Heart left ventricle (tissue), 16 donors: ENCODE data around the gene LRRTM4. TPM values are rescaled to one million over a fixed set of nuclear protein-coding genes. Genes with fewer than 3 reads are reported as not detected.

Experiments used
- ATAC-seq, 4 donors: fragments of 200-7000 bp; cut with Tn5 transposase; one replicate each; pipeline ENCODE4 v1.9.1; 2020 to 2022; ENCODE audit warnings: moderate library complexity in 4 of 4, mild to moderate bottlenecking in 3 of 4, moderate number of reproducible peaks in 1 of 4
- DNase-seq, 5 donors: peaks; one replicate each; pipeline ENCODE4 v3.0.0-alpha.2; 2020
- H3K27ac ChIP-seq, 12 donors: fragments of 200-600 bp; sonication (generic) in 4 of 12; one replicate each; pipeline versions ENCODE4 v1.5.0 to v1.8.0; 2016 to 2022; ENCODE audit warnings: mild to moderate bottlenecking in 2 of 12
- H3K27me3 ChIP-seq, 9 donors: fragments of 200-600 bp; sonication (generic) in 2 of 9; one replicate each; pipeline versions ENCODE4 v1.5.1 to v1.8.0; 2016 to 2022; ENCODE audit warnings: mild to moderate bottlenecking in 3 of 9
- H3K36me3 ChIP-seq, 9 donors: fragments of 200-600 bp; sonication (generic) in 2 of 9; one replicate each; pipeline versions ENCODE4 v1.5.0 to v1.8.0; 2018 to 2022; ENCODE audit warnings: mild to moderate bottlenecking in 2 of 9
- H3K4me1 ChIP-seq, 12 donors: fragments of 200-600 bp; sonication (generic) in 4 of 12; one replicate each; pipeline versions ENCODE4 v1.5.0 to v1.8.0; 2016 to 2022; ENCODE audit warnings: mild to moderate bottlenecking in 3 of 12
- H3K4me3 ChIP-seq, 12 donors: fragments of 200-600 bp; sonication (generic) in 4 of 12; one replicate each; pipeline versions ENCODE4 v1.5.0 to v1.8.0; 2017 to 2022; ENCODE audit warnings: mild to moderate bottlenecking in 9 of 12, moderate library complexity in 4 of 12
- H3K9me3 ChIP-seq, 12 donors: fragments of 200-600 bp; sonication (generic) in 4 of 12; one replicate each; pipeline versions ENCODE4 v1.5.0 to v1.8.0; 2016 to 2022; ENCODE audit warnings: mild to moderate bottlenecking in 1 of 12
- POLR2A ChIP-seq, 2 donors: fragments of 450-650 bp; IDR thresholded peaks; one replicate each; pipeline ENCODE4 v1.6.1; 2017; ENCODE audit warnings: antibody characterized with exemption in 2 of 2, mild to moderate bottlenecking in 2 of 2, moderate library complexity in 2 of 2
- WGBS, 4 donors: extraction: QIAGEN DNeasy Blood & Tissue Kit in 2 of 4; methylation state at CpG; one replicate each; pipeline versions ENCODE4 v1.1.5 to v1.1.7; 2013 to 2018; 5-methylcytosine and 5-hydroxymethylcytosine counted together
- intact Hi-C, 10 donors: fragments of 100-400 bp; cut with DNase I; formaldehyde crosslinking; loops; one replicate each; pipeline versions ENCODE4 v1.11.1 to v1.14.2; 2022
- polyA plus RNA-seq, 2 donors: library from polyadenylated mRNA; stranded (reverse); fragments of 200-250 nt; gene quantifications; one replicate each; pipeline ENCODE4 v1.2.3, GENCODE V29; 2013
- total RNA-seq, 9 donors: library from RNA; depleted of rRNA in 2 of 9; stranded (reverse); fragments of >200 nt in 2 of 9; fragmentation: NEBNext Ultra II Directional in 3 of 9; extraction: Animal tissue kit (Norgen Biotek cat#: 25700) in 3 of 9; gene quantifications; one replicate each; pipeline versions ENCODE4 v1.1.0 to v1.2.4, GENCODE V29; 2016 to 2023
- TF ChIP-seq, protein P1 (sequence below), 12 donors: fragments of 200-600 bp; sonication (generic) in 4 of 12; IDR thresholded peaks; one replicate each; pipeline versions ENCODE4 v1.5.0 to v1.8.0; 2018 to 2022; ENCODE audit warnings: antibody characterized with exemption in 12 of 12, mild to moderate bottlenecking in 5 of 12
- donor health status: ischemic (EF 13 %, LVEDD 7.1; RV severe dilation, severe dysfunction).
- donor health status: healthy with polysubstance abuse.
- donor health status: DM: no; HTN: yes; CAD: no.
- donor health status: DM: no; HTN: no; CAD: no.
- donor health status: ischemic (EF 25% LVEDD 6.9; RV normal size, moderate dysfunction).
- donor health status: ischemic (EF 25% LVEDD 5.7; RV mildly dilated, moderate dysfunction).
- donor health status: healthy.
- donor health status: DM: yes; HTN: yes; CAD: no.
- donor health status: ischemic (EF 35%, LVEDD 5.7; RV mildly dilated, moderate dysfunction).
- donor health status: nonischemic (EF 11% LVEDD 7.7; RV severe dilation, severe dysfunction).
- donor health status: DM: yes; HTN: yes; CAD: no.
- donor health status: PGD.
- donor health status: ischemic (EF 29% LVEDD 5.4; RV normal size, mild dysfunction).
- donor health status: nonischemic (EF 23%, LVEDD 6.1; RV moderate dilation, normal function).

LRRTM4 gene
- total and polyA plus RNA-seq, 11 donors: 0.15 to 1.3 (median 0.50) TPM; not detected in 1

- Histone ChIP-seq H3K27ac (no peak overlapping the region), H3K4me3 (peak overlapping the region in 6 of 12 donors; percentile 22 to 34 (median 30)), H3K27me3 (peaks cover 0 to 5% (median 0%) of the 10 kb centered on the region in 9 donors), H3K9me3 (no peaks in the 10 kb centered on the region), H3K4me1 (no peaks in the 10 kb centered on the region), H3K36me3 (no peaks in the 10 kb centered on the region)
- TF ChIP-seq POLR2A (IDR thresholded peaks at IDR 0.05): no peak
- TF ChIP-seq, protein P1, sequence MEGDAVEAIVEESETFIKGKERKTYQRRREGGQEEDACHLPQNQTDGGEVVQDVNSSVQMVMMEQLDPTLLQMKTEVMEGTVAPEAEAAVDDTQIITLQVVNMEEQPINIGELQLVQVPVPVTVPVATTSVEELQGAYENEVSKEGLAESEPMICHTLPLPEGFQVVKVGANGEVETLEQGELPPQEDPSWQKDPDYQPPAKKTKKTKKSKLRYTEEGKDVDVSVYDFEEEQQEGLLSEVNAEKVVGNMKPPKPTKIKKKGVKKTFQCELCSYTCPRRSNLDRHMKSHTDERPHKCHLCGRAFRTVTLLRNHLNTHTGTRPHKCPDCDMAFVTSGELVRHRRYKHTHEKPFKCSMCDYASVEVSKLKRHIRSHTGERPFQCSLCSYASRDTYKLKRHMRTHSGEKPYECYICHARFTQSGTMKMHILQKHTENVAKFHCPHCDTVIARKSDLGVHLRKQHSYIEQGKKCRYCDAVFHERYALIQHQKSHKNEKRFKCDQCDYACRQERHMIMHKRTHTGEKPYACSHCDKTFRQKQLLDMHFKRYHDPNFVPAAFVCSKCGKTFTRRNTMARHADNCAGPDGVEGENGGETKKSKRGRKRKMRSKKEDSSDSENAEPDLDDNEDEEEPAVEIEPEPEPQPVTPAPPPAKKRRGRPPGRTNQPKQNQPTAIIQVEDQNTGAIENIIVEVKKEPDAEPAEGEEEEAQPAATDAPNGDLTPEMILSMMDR (IDR thresholded peaks at IDR 0.05): no peak
- ATAC-seq (peak in 1 of 4 donors; percentile 55), DNase-seq (no peak)
- WGBS, 4 donors: 84 to 86% (median 85%) methylated on average over 14 of the region's 14 CpGs
- intact Hi-C loops: loop anchor here in 1 of 10 donors (10.0 kb wide), 1 partner anchor 85 kb away; no protein-coding TSS in a partner anchor
Observed at GRCh38 chr2:77519164-77519887, 2.9 kb downstream of the LRRTM4 start.

GRCh38 chr2:77518311-77518710 lies 3.9 kb downstream of the LRRTM4 start:
- TF ChIP-seq POLR2A (IDR thresholded peaks at IDR 0.05): no peak
- TF ChIP-seq, protein P1 (IDR thresholded peaks at IDR 0.05): no peak
- intact Hi-C loops: loop anchor here in 1 of 10 donors (10.0 kb wide), 1 partner anchor 84 kb away; no protein-coding TSS in a partner anchor
- 83 to 90% (median 86%) methylated on average over 7 of the region's 7 CpGs for WGBS, 4 donors
- ATAC-seq (no peak), DNase-seq (no peak)
- no peak overlapping the region for H3K4me3 ChIP-seq
- H3K36me3 ChIP-seq: no peaks in the 10 kb centered on the region
- H3K9me3 ChIP-seq: no peaks in the 10 kb centered on the region
- no peak overlapping the region for H3K27ac ChIP-seq
- H3K27me3 ChIP-seq: peaks cover 0 to 4% (median 0%) of the 10 kb centered on the region in 9 donors
- H3K4me1 ChIP-seq: no peaks in the 10 kb centered on the region

- Histone ChIP-seq H3K4me1 (no peaks in the 10 kb centered on the region), H3K36me3 (no peaks in the 10 kb centered on the region), H3K27ac (no peak overlapping the region), H3K4me3 (no peak overlapping the region), H3K9me3 (no peaks in the 10 kb centered on the region), H3K27me3 (no peaks in the 10 kb centered on the region)
- ATAC-seq (no peak), DNase-seq (no peak)
- TF ChIP-seq POLR2A (IDR thresholded peaks at IDR 0.05): no peak
- TF ChIP-seq, protein P1 (IDR thresholded peaks at IDR 0.05): no peak
- intact Hi-C loops: loop anchor here in 1 of 10 donors (10.0 kb wide), 1 partner anchor 78 kb away; no protein-coding TSS in a partner anchor
- 75 to 86% (median 80%) methylated on average over 4 of the region's 4 CpGs for WGBS, 4 donors
Observed at GRCh38 chr2:77513191-77513590, 9.0 kb downstream of the LRRTM4 start.

- TF ChIP-seq POLR2A (IDR thresholded peaks at IDR 0.05): no peak
- TF ChIP-seq, protein P1 (IDR thresholded peaks at IDR 0.05): no peak
- no peaks in the 10 kb centered on the region for H3K36me3 ChIP-seq
- H3K9me3 ChIP-seq: no peaks in the 10 kb centered on the region
- H3K4me3 ChIP-seq: no peak overlapping the region
- intact Hi-C loops: loop anchor here in 1 of 10 donors (10.0 kb wide), 1 partner anchor 78 kb away; no protein-coding TSS in a partner anchor
- no peak for DNase-seq
- WGBS, 4 donors: 62 to 65% (median 64%) methylated on average over 1 of the region's 1 CpG
- no peak overlapping the region for H3K27ac ChIP-seq
- ATAC-seq: no peak
- H3K4me1 ChIP-seq: no peaks in the 10 kb centered on the region
- H3K27me3 ChIP-seq: no peaks in the 10 kb centered on the region
Observed at GRCh38 chr2:77512507-77512906, 9.7 kb downstream of the LRRTM4 start.
